Measurements from ENCODE around the gene SERPINB2.

- TF ChIP-seq CTCF (IDR thresholded peaks at IDR 0.05) = no peak
- no peak for TF ChIP-seq POLR2A (IDR thresholded peaks at IDR 0.05)
Measured at GRCh38 chr18:63940008-63940407, 52.5 kb downstream of the SERPINB2 start.

All from lower leg skin (tissue), 3 donors.